Type B pancreatic cell (in vitro differentiated cells): ENCODE data around the gene AAR2. TPM values are rescaled to one million over a fixed set of nuclear protein-coding genes. Genes with fewer than 3 reads are reported as not detected.

Source experiments
- DNase-seq: peaks from one replicate; pipeline ENCODE4 v3.0.0; 2021; ENCODE audit warnings: mixed read lengths; ENCODE audit not compliant: unreplicated experiment; ENCODE audit errors: extremely low spot score
- H3K27ac Mint-ChIP-seq: 2 replicates; pipeline ENCODE4 v1.8.0; 2021; ENCODE audit warnings: mild to moderate bottlenecking, mixed read lengths
- H3K27me3 Mint-ChIP-seq: 2 replicates; pipeline ENCODE4 v1.8.0; 2021; ENCODE audit warnings: mixed read lengths
- H3K36me3 Mint-ChIP-seq: 2 replicates; pipeline ENCODE4 v1.8.0; 2021; ENCODE audit warnings: mixed read lengths
- H3K4me1 Mint-ChIP-seq: one replicate; pipeline ENCODE4 v1.8.0; 2021; ENCODE audit warnings: mixed read lengths; ENCODE audit not compliant: unreplicated experiment
- H3K4me3 Mint-ChIP-seq: 2 replicates; pipeline ENCODE4 v1.8.0; 2021; ENCODE audit warnings: mild to moderate bottlenecking, mixed read lengths
- H3K9me3 Mint-ChIP-seq: 2 replicates; pipeline ENCODE4 v1.8.0; 2021; ENCODE audit warnings: mixed read lengths
- CTCF ChIP-seq: fragments of 200-600 bp; sonication (generic); conservative IDR thresholded peaks from 2 replicates; pipeline ENCODE4 v1.5.0; 2021; ENCODE audit warnings: antibody characterized with exemption, mild to moderate bottlenecking
- total RNA-seq: library from RNA; stranded (reverse); gene quantifications from 2 replicates; pipeline ENCODE4 v1.2.1, GENCODE V29; 2021; ENCODE audit warnings: low replicate concordance

AAR2 gene
- total RNA-seq, 1 donor from 2014 or later, result 27.0 TPM

- no peak for DNase-seq
- Mint-ChIP-seq H3K4me3 (peak overlapping the region; percentile 66), H3K36me3 (peaks cover 4% of the 10 kb centered on the region), H3K27me3 (no peaks in the 10 kb centered on the region), H3K27ac (no peak overlapping the region), H3K4me1 (peaks cover 20% of the 10 kb centered on the region), H3K9me3 (no peaks in the 10 kb centered on the region)
- TF ChIP-seq CTCF, result no peak
These were observed 1.4 kb upstream of the AAR2 start for GRCh38 chr20:36234771-36235320.

- Mint-ChIP-seq H3K9me3 (no peaks in the 10 kb centered on the region), H3K27me3 (no peaks in the 10 kb centered on the region), H3K36me3 (peaks cover 3% of the 10 kb centered on the region), H3K4me3 (peak overlapping the region; percentile 95), H3K27ac (peak overlapping the region; percentile 43), H3K4me1 (peaks cover 20% of the 10 kb centered on the region)
- DNase-seq, result no peak
- no peak for TF ChIP-seq CTCF
These were observed 476 bp downstream of the AAR2 start for GRCh38 chr20:36236786-36237121.

- Mint-ChIP-seq H3K4me3 (peak overlapping the region; percentile 95), H3K36me3 (peaks cover 3% of the 10 kb centered on the region), H3K27ac (peak overlapping the region; percentile 43), H3K27me3 (no peaks in the 10 kb centered on the region), H3K9me3 (no peaks in the 10 kb centered on the region), H3K4me1 (peaks cover 20% of the 10 kb centered on the region)
- no peak for TF ChIP-seq CTCF
- no peak for DNase-seq
These were observed 1.2 kb downstream of the AAR2 start for GRCh38 chr20:36237477-36237876.

- no peak for TF ChIP-seq CTCF
- peak overlapping the region; percentile 54 for H3K4me3 Mint-ChIP-seq
- no peak for DNase-seq
These were observed 1.9 kb downstream of the AAR2 start for GRCh38 chr20:36238153-36238552.

GRCh38 chr20:36238760-36239159 is 2.5 kb downstream of the AAR2 start:
- H3K27me3 Mint-ChIP-seq, result no peaks in the 10 kb centered on the region
- no peak for TF ChIP-seq CTCF
- peaks cover 3% of the 10 kb centered on the region for H3K36me3 Mint-ChIP-seq
- peaks cover 20% of the 10 kb centered on the region for H3K4me1 Mint-ChIP-seq
- H3K9me3 Mint-ChIP-seq, result no peaks in the 10 kb centered on the region
- H3K27ac Mint-ChIP-seq, result no peak overlapping the region
- peak overlapping the region; percentile 80 for H3K4me3 Mint-ChIP-seq
- no peak for DNase-seq

More at GRCh38 chr20:36238153-36238552, 1.9 kb downstream of the AAR2 start:
- peaks cover 3% of the 10 kb centered on the region for H3K36me3 Mint-ChIP-seq
- H3K27me3 Mint-ChIP-seq, result no peaks in the 10 kb centered on the region
- peaks cover 20% of the 10 kb centered on the region for H3K4me1 Mint-ChIP-seq
- no peak overlapping the region for H3K27ac Mint-ChIP-seq
- no peaks in the 10 kb centered on the region for H3K9me3 Mint-ChIP-seq

- no peak for TF ChIP-seq CTCF
- Mint-ChIP-seq H3K4me1 (peaks cover 20% of the 10 kb centered on the region), H3K9me3 (no peaks in the 10 kb centered on the region), H3K27ac (no peak overlapping the region), H3K36me3 (peaks cover 5% of the 10 kb centered on the region), H3K4me3 (no peak overlapping the region), H3K27me3 (no peaks in the 10 kb centered on the region)
- no peak for DNase-seq
These were observed 3.8 kb downstream of the AAR2 start for GRCh38 chr20:36240076-36240475.
